Uterus (tissue), 4 donors: ENCODE data around the gene SGMS1. TPM values are rescaled to one million over a fixed set of nuclear protein-coding genes. Genes with fewer than 3 reads are reported as not detected.

ENCODE experiments used
- DNase-seq, 2 donors: peaks; one replicate each; pipeline ENCODE4 v3.0.0-alpha.2; 2019 to 2020
- H3K27ac ChIP-seq, 2 donors: fragments of 200-600 bp; sonication (generic); 1 replicate in 1 of 2; 2 replicates in 1 of 2; pipeline ENCODE4 v1.5.1; 2016 to 2018
- H3K27me3 ChIP-seq, 2 donors: fragments of 200-600 bp; sonication (generic); one replicate each; pipeline ENCODE4 v1.5.1; 2018 to 2019; ENCODE audit warnings: control low read depth in 1 of 2
- H3K36me3 ChIP-seq, 2 donors: fragments of 200-600 bp; sonication (generic); one replicate each; pipeline ENCODE4 v1.5.1; 2019; ENCODE audit warnings: control low read depth in 1 of 2
- H3K4me1 ChIP-seq, 2 donors: fragments of 200-600 bp; sonication (generic); one replicate each; pipeline ENCODE4 v1.5.1; 2018 to 2019; ENCODE audit warnings: control low read depth in 1 of 2
- H3K4me3 ChIP-seq, 2 donors: fragments of 200-600 bp; sonication (generic); 1 replicate in 1 of 2; 2 replicates in 1 of 2; pipeline ENCODE4 v1.5.1; 2018 to 2019; ENCODE audit warnings: mild to moderate bottlenecking in 1 of 2
- H3K9me3 ChIP-seq, 2 donors: fragments of 200-600 bp; sonication (generic); one replicate each; pipeline ENCODE4 v1.5.1; 2019; ENCODE audit warnings: control low read depth in 1 of 2
- POLR2A ChIP-seq, 2 donors: fragments of 450-650 bp; IDR thresholded peaks; one replicate each; pipeline ENCODE4 v1.6.1; 2016; ENCODE audit warnings: antibody characterized with exemption in 2 of 2, mild to moderate bottlenecking in 1 of 2, moderate library complexity in 1 of 2
- intact Hi-C: fragments of 100-400 bp; cut with DNase I; formaldehyde crosslinking; loops from one replicate; pipeline ENCODE4 v1.15.1; 2023; ENCODE audit warnings: low total_unique reads
- total RNA-seq, 4 donors: library from RNA; depleted of rRNA in 3 of 4; stranded (reverse); fragments of >200 nt in 3 of 4; gene quantifications; one replicate each; pipeline versions ENCODE4 v1.1.0 to v1.2.4, GENCODE V29; 2014 to 2023
- TF ChIP-seq, protein P1 (sequence below), 4 experiments: fragments of 200-600 bp in 2 of 4; fragments of 450-650 bp in 2 of 4; sonication (generic) in 2 of 4; IDR thresholded peaks; one replicate each; pipeline ENCODE4 v1.5.1; 2016 to 2019; ENCODE audit warnings: antibody characterized with exemption in 4 of 4, mild to moderate bottlenecking in 2 of 4, moderate library complexity in 1 of 4
- donor health status: DM: yes; HTN: yes; CAD: no.

SGMS1 gene
- total RNA-seq, 4 donors from 2014 or later = 38.0 to 102 (median 57.7) TPM

DNA sequence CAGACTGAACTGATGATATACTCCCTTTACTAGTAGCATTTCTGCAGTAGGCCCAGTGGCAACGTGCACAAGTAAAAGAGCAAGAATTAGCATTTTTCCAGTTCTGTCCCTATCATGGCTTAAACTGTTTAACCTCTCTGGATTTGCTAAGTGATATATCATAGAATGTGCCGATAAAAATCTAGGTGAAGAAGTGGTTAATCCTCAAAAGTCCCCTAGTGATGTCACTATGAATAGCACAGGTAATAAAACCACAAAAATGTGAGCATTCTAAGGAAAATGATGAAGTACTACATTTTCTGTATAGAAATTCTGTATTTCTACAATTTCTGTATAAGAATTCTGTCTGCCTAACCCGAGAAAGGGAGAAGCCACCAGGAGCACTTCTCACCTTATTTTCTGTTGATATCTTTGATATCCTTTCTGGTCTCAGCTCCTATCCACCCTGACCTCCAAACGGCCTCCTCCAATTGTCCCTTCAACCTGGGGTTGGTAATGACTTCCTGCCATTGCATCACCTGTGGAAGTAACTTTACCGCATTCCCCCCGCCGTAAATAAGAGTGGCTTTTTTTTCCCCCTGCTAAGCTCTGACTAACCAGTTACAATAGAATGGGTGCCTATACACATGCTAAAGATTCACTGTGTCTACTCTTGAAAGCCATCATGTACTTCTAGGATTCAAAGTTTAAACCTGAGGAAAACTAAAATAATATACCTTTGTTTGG, 216.5 kb downstream of the SGMS1 start:
- Histone ChIP-seq H3K4me1 (no peaks in the 10 kb centered on the region), H3K9me3 (no peaks in the 10 kb centered on the region), H3K27me3 (no peaks in the 10 kb centered on the region), H3K4me3 (no peak overlapping the region), H3K36me3 (no peaks in the 10 kb centered on the region), H3K27ac (no peak overlapping the region)
- intact Hi-C loops = no loop called here
- no peak for DNase-seq
- no peak for TF ChIP-seq POLR2A (IDR thresholded peaks at IDR 0.05)
- TF ChIP-seq, protein P1, sequence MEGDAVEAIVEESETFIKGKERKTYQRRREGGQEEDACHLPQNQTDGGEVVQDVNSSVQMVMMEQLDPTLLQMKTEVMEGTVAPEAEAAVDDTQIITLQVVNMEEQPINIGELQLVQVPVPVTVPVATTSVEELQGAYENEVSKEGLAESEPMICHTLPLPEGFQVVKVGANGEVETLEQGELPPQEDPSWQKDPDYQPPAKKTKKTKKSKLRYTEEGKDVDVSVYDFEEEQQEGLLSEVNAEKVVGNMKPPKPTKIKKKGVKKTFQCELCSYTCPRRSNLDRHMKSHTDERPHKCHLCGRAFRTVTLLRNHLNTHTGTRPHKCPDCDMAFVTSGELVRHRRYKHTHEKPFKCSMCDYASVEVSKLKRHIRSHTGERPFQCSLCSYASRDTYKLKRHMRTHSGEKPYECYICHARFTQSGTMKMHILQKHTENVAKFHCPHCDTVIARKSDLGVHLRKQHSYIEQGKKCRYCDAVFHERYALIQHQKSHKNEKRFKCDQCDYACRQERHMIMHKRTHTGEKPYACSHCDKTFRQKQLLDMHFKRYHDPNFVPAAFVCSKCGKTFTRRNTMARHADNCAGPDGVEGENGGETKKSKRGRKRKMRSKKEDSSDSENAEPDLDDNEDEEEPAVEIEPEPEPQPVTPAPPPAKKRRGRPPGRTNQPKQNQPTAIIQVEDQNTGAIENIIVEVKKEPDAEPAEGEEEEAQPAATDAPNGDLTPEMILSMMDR (IDR thresholded peaks at IDR 0.05) = no peak

DNA sequence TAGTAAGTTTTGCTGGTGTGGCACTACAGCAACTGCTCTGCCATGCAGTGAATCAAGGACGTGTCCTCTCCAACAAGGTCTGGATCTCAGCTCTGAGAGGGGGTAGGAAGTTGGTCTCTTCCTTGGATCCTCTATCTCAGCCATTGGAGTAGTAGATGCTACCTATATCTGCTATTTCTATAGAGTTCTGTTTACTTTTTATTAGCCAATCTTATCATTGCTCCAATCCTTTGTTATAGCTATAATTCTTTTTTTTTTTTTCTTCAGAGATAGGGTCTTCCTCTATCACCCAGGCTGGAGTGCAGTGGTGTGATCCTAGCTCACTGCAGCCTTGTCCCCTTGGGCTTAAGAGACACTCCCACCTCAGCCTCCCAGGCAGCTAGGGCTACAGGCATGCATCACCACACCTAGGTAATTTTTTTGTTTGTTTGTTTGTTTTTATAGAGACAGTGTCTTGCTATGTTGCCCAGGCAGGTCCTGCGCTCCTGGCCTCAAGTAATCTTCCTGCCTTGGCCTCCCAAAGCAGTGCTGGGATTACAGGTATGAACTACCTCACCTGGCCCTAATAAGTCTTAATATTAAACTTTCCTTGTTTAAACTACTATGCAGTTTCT, 217.2 kb downstream of the SGMS1 start:
- TF ChIP-seq, protein P1 (IDR thresholded peaks at IDR 0.05) = no peak
- no peak for TF ChIP-seq POLR2A (IDR thresholded peaks at IDR 0.05)

DNA sequence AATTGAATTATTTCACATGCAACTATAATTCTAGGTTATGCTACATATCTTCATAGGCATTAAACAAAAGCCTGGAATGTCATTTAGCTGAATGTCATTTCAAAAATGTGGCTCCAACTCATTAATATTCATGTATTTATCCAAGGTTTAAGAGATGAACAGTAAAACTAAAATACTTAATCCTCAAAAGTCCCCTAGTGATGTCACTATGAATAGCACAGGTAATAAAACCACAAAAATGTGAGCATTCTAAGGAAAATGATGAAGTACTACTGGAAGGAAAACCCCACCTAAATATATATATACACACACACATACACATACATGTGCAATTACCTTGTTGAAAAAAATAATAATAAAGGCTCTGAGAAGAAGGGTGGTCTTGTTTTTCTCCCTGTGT, 218.0 kb downstream of the SGMS1 start:
- H3K4me1 ChIP-seq = no peaks in the 10 kb centered on the region
- no peaks in the 10 kb centered on the region for H3K36me3 ChIP-seq
- intact Hi-C loops = no loop called here
- TF ChIP-seq, protein P1 (IDR thresholded peaks at IDR 0.05) = no peak
- no peak for TF ChIP-seq POLR2A (IDR thresholded peaks at IDR 0.05)
- no peaks in the 10 kb centered on the region for H3K9me3 ChIP-seq
- no peak for DNase-seq
- no peaks in the 10 kb centered on the region for H3K27me3 ChIP-seq
- H3K4me3 ChIP-seq = no peak overlapping the region
- no peak overlapping the region for H3K27ac ChIP-seq

More for the DNA sequence above, 217.2 kb downstream of the SGMS1 start:
- no peaks in the 10 kb centered on the region for H3K9me3 ChIP-seq
- no peak overlapping the region for H3K4me3 ChIP-seq
- H3K36me3 ChIP-seq = no peaks in the 10 kb centered on the region
- H3K4me1 ChIP-seq = no peaks in the 10 kb centered on the region
- no peak overlapping the region for H3K27ac ChIP-seq
- no peaks in the 10 kb centered on the region for H3K27me3 ChIP-seq
- DNase-seq = no peak
- intact Hi-C loops = no loop called here

DNA sequence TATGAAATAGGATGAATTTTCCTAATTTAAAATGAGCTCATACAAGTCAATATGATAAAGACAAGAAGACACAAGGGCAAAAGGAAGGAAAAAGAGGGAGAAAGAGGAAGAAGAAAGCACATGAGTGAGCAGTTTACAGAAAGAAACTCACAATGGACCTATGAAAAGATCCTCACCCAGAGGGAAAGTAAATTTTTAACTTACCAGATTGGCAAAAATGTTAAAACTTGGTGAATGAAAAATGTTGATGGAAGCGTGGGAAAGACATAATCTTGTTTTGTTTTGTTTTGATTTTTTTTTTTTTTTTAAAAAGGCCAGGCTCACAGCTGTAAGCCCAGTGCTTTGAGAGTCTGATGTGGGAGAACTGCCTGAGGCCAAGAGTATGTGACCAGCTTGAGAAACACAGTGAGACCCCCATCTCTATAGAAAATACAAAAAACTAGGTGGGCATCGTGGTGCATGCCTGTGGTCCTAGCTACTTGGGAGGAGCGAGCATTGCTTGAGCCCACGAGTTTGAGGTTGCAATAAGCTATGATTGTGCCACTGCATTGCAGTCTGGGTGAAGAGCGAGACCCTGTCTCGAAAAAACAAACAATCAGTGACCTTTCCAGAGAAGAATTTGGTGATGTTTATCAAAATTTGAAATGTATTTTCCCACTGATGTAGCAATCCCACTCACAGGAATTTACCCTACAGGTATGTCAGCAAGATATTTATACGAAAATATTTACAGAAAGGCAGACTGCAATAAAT, 219.6 kb downstream of the SGMS1 start:
- no peaks in the 10 kb centered on the region for H3K27me3 ChIP-seq
- intact Hi-C loops = no loop called here

More for the DNA sequence above, 219.6 kb downstream of the SGMS1 start:
- H3K9me3 ChIP-seq = no peaks in the 10 kb centered on the region
- no peak overlapping the region for H3K4me3 ChIP-seq
- H3K36me3 ChIP-seq = no peaks in the 10 kb centered on the region
- H3K4me1 ChIP-seq = no peaks in the 10 kb centered on the region
- TF ChIP-seq POLR2A (IDR thresholded peaks at IDR 0.05) = no peak
- TF ChIP-seq, protein P1 (IDR thresholded peaks at IDR 0.05) = no peak
- H3K27ac ChIP-seq = no peak overlapping the region
- no peak for DNase-seq
